ENCODE data around the gene ZBTB17. TPM values are rescaled to one million over a fixed set of nuclear protein-coding genes. Genes with fewer than 3 reads are reported as not detected.
"Not testable (repeated sequence)": the region's sequence is repeated elsewhere in the genome, so short reads cannot be mapped to it uniquely, and the experiment has no call there.

The ZBTB17 gene
- total RNA-seq, 1 experiment from 2014 or later = 44.2 TPM

GRCh38 chr1:15895233-15895632, 80.7 kb downstream of the ZBTB17 start:
- intact Hi-C loops (cut with micrococcal nuclease) = no loop called here
- Histone ChIP-seq H3K9ac (ENCODE audit: low read length) (no peak overlapping the region), H3K9me3 (ENCODE audit: low read length) (no peaks in the 10 kb centered on the region), H3K4me2 (ENCODE audit: low read length) (no peak overlapping the region), H4K20me1 (ENCODE audit: low read length) (no peaks in the 10 kb centered on the region), H3K4me1 (ENCODE audit: insufficient read depth, low read length) (peaks cover 18% of the 10 kb centered on the region), H3K27me3 (ENCODE audit: low read length) (no peaks in the 10 kb centered on the region), H3K4me3 (ENCODE audit: low read length) (no peak overlapping the region), H3K79me2 (ENCODE audit: low read length) (peaks cover 100% of the 10 kb centered on the region), H3F3A (ENCODE audit: low read length, unreplicated experiment) (no peaks in the 10 kb centered on the region), H2AFZ (ENCODE audit: low read length) (no peak overlapping the region), H3K9me2 (replicated peaks; ENCODE audit: low read length) (no peaks in the 10 kb centered on the region), H3K36me3 (ENCODE audit: low read depth, low read length) (no peaks in the 10 kb centered on the region; the same call in 1 of the 2 replicates), H3K27ac (ENCODE audit: low read length) (no peak overlapping the region)
- ChIA-PET CTCF (no interaction called here), POLR2A (ENCODE audit: unreplicated experiment) (no interaction called here)
- no peak for TF ChIP-seq EZH2 (IDR thresholded peaks at IDR 0.05; ENCODE audit: low read length, unreplicated experiment)
- TF ChIP-seq CTCF (conservative IDR thresholded peaks at IDR 0.05; ENCODE audit: low read depth, low read length) = no peak
- no peak for TF ChIP-seq EZH2phosphoT487 (IDR thresholded peaks at IDR 0.05; ENCODE audit: borderline replicate concordance, low read length)
- no TSS peak for BruUV-seq (replicated peaks)
- DNase-seq (no peak), ATAC-seq (no peak)

DNA sequence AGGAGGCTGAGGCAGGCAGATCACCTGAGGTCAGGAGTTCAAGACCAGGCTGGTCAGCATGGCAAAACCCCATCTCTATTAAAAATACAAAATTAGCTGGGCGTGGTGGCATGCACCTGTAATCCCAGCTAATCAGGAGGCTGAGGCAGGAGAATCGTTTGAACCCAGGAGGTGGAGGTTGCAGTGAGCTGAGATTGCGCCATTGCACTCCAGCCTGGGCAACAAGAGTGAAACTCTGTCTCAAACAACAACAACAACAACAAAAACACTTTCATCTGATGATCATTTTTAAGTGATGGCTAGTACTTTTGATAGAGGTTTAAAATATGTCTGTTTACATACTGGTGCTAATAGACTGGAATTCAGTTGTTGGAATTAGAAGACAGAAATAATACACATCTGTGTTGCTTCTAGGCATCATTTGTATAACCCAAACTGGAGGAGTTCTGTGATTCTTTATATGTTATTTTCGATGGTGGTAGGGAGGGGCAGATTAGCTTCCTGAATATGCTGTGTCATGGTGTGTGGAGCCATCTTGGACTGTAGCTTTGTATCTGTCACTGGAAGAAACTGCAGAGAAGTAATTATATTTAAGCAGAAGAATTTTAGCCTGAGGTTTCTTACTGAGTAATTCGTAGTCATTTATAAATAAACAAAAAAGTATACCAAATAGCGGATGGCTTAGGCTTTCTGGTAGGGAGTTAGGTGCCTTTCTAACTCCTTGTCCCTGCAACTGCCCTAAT, 82.9 kb downstream of the ZBTB17 start:
- BruUV-seq (replicated peaks); CTCF ChIA-PET; H3K27me3 ChIP-seq (ENCODE audit: low read length); H3F3A ChIP-seq (ENCODE audit: low read length, unreplicated experiment); H4K20me1 ChIP-seq (ENCODE audit: low read length); H3K9me3 ChIP-seq (ENCODE audit: low read length); H3K9me2 ChIP-seq (replicated peaks; ENCODE audit: low read length); H3K4me3 ChIP-seq (ENCODE audit: low read length); intact Hi-C loops (cut with micrococcal nuclease); H3K36me3 ChIP-seq (ENCODE audit: low read depth, low read length): not testable (repeated sequence)
- peak; percentile 62 for DNase-seq
- H3K27ac ChIP-seq (ENCODE audit: low read length) = peak overlapping the region; percentile 97
- H3K4me1 ChIP-seq (ENCODE audit: insufficient read depth, low read length) = peaks cover 18% of the 10 kb centered on the region
- peak overlapping the region; percentile 73 for H3K9ac ChIP-seq (ENCODE audit: low read length)
- peaks cover 100% of the 10 kb centered on the region for H3K79me2 ChIP-seq (ENCODE audit: low read length)
- peak overlapping the region; percentile 72 for H2AFZ ChIP-seq (ENCODE audit: low read length)
- POLR2A ChIA-PET (ENCODE audit: unreplicated experiment) = interaction anchor here (0.8 to 0.9 kb wide), 2 partner anchors 83 to 98 kb away, joined by 4 read pairs; partner anchors contain the start of gene ZBTB17
- peak overlapping the region; percentile 26 for H3K4me2 ChIP-seq (ENCODE audit: low read length)
- ATAC-seq = peak; percentile 84

Other genes with a start within 250 kb of the ZBTB17 start
- gene SLC25A34, start 239.8 kb downstream of the ZBTB17 start, total RNA-seq (2014; rRNA removed) = 0.44 and 2.6 TPM in 2 replicates
- gene TMEM82, start 233.6 kb downstream of the ZBTB17 start, total RNA-seq (2014; rRNA removed) = not detected in 2 replicates
- 74.1 and 90.0 TPM in 2 replicates for gene FBLIM1, start 217.3 kb downstream of the ZBTB17 start, total RNA-seq (2014; rRNA removed)
- 8.7 and 11.2 TPM in 2 replicates for gene UQCRHL, start 168.5 kb downstream of the ZBTB17 start, total RNA-seq (2014; rRNA removed)
- gene SPEN, start 128.4 kb downstream of the ZBTB17 start, total RNA-seq (2014; rRNA removed) = 26.7 and 35.7 TPM in 2 replicates
- gene SRARP, start 28.1 kb upstream of the ZBTB17 start, total RNA-seq (2014; rRNA removed) = not detected in 2 replicates
- gene HSPB7, start 41.9 kb upstream of the ZBTB17 start, total RNA-seq (2014; rRNA removed) = not detected in 2 replicates
- gene CLCNKA, start 45.9 kb upstream of the ZBTB17 start, total RNA-seq (2014; rRNA removed) = not detected in 2 replicates
- not detected in 2 replicates for gene CLCNKB, start 67.7 kb upstream of the ZBTB17 start, total RNA-seq (2014; rRNA removed)
- 7.7 and 9.8 TPM in 2 replicates for gene FAM131C, start 97.5 kb upstream of the ZBTB17 start, total RNA-seq (2014; rRNA removed)
- 459 and 567 TPM in 2 replicates for gene EPHA2, start 180.0 kb upstream of the ZBTB17 start, total RNA-seq (2014; rRNA removed)
- 13.8 and 28.1 TPM in 2 replicates for gene ARHGEF19, start 236.6 kb upstream of the ZBTB17 start, total RNA-seq (2014; rRNA removed)

Measured in PC-3 (cell line).